HG03521 (cell line): Measurements from ENCODE around the gene SOBP.

Source experiments
- ATAC-seq: cut with Tn5 transposase; IDR thresholded peaks from one replicate; pipeline ENCODE4 v1.9.1; 2021; ENCODE audit warnings: mild to moderate bottlenecking, moderate library complexity; ENCODE audit not compliant: unreplicated experiment

SOBP gene

GRCh38 chr6:107707346-107708275 is 217.7 kb downstream of the SOBP start:
- no peak for ATAC-seq

- no peak for ATAC-seq
Observed at GRCh38 chr6:107708435-107708834, 218.5 kb downstream of the SOBP start.

GRCh38 chr6:107709341-107709740 is 219.4 kb downstream of the SOBP start:
- ATAC-seq, result no peak
